DND-41 (cell line): ENCODE measurements around the gene MCF2L.

Experiments used
- EZH2 ChIP-seq: IDR thresholded peaks from 3 replicates; pipeline ENCODE4 v1.6.1; 2012; ENCODE audit warnings: borderline replicate concordance, low read depth, mild to moderate bottlenecking, moderate library complexity, low read length, inconsistent platforms; ENCODE audit not compliant: severe bottlenecking
- TF ChIP-seq, protein P1 (sequence below): IDR thresholded peaks from 2 replicates; pipeline ENCODE4 v1.5.1; 2012; ENCODE audit warnings: borderline replicate concordance, low read length, moderate library complexity, mild to moderate bottlenecking; ENCODE audit not compliant: poor library complexity, severe bottlenecking; ENCODE audit errors: extremely low read depth

DNA sequence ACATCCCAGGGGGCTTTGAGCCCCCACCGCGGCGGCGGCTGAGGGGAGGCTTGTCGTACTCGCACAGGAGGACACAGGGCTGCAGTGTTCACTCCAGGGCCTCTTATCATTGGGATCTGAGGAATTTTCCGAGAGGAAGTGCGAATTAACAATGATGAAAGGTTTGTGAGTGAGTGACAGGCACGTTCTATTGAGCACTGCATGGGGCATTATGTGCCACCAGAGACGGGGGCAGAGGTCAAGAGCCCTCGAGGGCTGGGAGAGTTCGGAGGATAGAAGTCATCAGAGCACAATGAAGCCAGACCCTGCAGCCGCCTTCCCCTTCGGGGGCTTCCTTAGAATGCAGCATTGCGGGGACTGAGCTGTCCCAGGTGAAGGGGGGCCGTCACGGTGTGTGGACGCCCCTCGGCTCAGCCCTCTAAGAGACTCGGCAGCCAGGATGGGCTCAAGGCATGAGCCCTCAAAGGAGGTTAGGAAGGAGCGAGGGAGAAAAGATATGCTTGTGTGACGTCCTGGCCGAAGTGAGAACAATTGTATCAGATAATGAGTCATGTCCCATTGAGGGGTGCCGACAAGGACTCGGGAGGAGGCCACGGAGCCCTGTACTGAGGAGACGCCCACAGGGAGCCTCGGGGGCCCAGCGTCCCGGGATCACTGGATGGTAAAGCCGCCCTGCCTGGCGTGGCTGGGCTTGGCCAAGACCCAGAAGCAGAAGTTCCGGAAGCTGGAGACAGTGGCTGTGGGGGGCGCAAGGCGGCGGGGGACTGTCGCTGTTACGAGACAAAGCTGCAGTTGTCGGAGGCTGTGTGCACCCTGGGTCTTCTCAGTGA lies 53.9 kb downstream of the MCF2L start:
- TF ChIP-seq EZH2, result no peak
- TF ChIP-seq, protein P1, sequence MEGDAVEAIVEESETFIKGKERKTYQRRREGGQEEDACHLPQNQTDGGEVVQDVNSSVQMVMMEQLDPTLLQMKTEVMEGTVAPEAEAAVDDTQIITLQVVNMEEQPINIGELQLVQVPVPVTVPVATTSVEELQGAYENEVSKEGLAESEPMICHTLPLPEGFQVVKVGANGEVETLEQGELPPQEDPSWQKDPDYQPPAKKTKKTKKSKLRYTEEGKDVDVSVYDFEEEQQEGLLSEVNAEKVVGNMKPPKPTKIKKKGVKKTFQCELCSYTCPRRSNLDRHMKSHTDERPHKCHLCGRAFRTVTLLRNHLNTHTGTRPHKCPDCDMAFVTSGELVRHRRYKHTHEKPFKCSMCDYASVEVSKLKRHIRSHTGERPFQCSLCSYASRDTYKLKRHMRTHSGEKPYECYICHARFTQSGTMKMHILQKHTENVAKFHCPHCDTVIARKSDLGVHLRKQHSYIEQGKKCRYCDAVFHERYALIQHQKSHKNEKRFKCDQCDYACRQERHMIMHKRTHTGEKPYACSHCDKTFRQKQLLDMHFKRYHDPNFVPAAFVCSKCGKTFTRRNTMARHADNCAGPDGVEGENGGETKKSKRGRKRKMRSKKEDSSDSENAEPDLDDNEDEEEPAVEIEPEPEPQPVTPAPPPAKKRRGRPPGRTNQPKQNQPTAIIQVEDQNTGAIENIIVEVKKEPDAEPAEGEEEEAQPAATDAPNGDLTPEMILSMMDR, result no peak
